H9 (cell line): ENCODE results near the gene SYNRG. TPM values are rescaled to one million over a fixed set of nuclear protein-coding genes. Genes with fewer than 3 reads are reported as not detected.

Experiments used
- DNase-seq: peaks from one replicate; pipeline ENCODE4 v3.0.0-alpha.2; 2017
- H2AFZ ChIP-seq: one replicate; pipeline ENCODE4 v1.6.1; 2013; ENCODE audit warnings: mild to moderate bottlenecking, low read length, control low read depth, moderate library complexity
- H2AK5ac ChIP-seq: 2 replicates; pipeline ENCODE4 v1.6.1; 2013; ENCODE audit warnings: low read length, control low read depth, mixed read lengths; ENCODE audit not compliant: insufficient read length
- H2BK120ac ChIP-seq: one replicate; pipeline ENCODE4 v1.6.1; 2013; ENCODE audit warnings: low read depth, mild to moderate bottlenecking, low read length, control low read depth, inconsistent platforms; ENCODE audit not compliant: poor library complexity, severe bottlenecking
- H2BK12ac ChIP-seq: 2 replicates; pipeline ENCODE4 v1.6.1; 2013; ENCODE audit warnings: low read length, control low read depth, mixed read lengths, low read depth; ENCODE audit not compliant: insufficient read length
- H2BK15ac ChIP-seq: 2 replicates; pipeline ENCODE4 v1.6.1; 2013; ENCODE audit warnings: low read depth, low read length, control low read depth
- H2BK20ac ChIP-seq: one replicate; pipeline ENCODE4 v1.6.1; 2013; ENCODE audit warnings: low read depth, mild to moderate bottlenecking, low read length, control low read depth, inconsistent platforms; ENCODE audit not compliant: poor library complexity, severe bottlenecking
- H2BK5ac ChIP-seq: 2 replicates; pipeline ENCODE4 v1.6.1; 2013; ENCODE audit warnings: low read length, control low read depth, mixed read lengths; ENCODE audit not compliant: insufficient read length
- H3K14ac ChIP-seq: 2 replicates; pipeline ENCODE4 v1.6.1; 2013; ENCODE audit warnings: low read length, control low read depth; ENCODE audit not compliant: insufficient read depth
- H3K18ac ChIP-seq: 2 replicates; pipeline ENCODE4 v1.6.1; 2013; ENCODE audit warnings: low read depth, mild to moderate bottlenecking, mixed read lengths, low read length, control low read depth; ENCODE audit not compliant: insufficient read length
- H3K23ac ChIP-seq: 2 replicates; pipeline ENCODE4 v1.6.1; 2013; ENCODE audit warnings: low read length, control low read depth, mixed read lengths, low read depth; ENCODE audit not compliant: insufficient read length
- H3K23me2 ChIP-seq: 2 replicates; pipeline ENCODE4 v1.6.1; 2013; ENCODE audit warnings: low read depth, mild to moderate bottlenecking, mixed read lengths, low read length, control low read depth; ENCODE audit not compliant: insufficient read length, poor library complexity, severe bottlenecking
- H3K27ac ChIP-seq: 2 replicates; pipeline ENCODE4 v1.5.1; 2013; ENCODE audit warnings: low read length, control low read depth, mixed read lengths, low read depth; ENCODE audit not compliant: insufficient read length
- H3K27me3 ChIP-seq: 2 replicates; pipeline ENCODE4 v1.6.1; 2013; ENCODE audit warnings: low read length, control low read depth, inconsistent platforms; ENCODE audit not compliant: insufficient read depth
- H3K4ac ChIP-seq: 2 replicates; pipeline ENCODE4 v1.6.1; 2013; ENCODE audit warnings: low read depth, mild to moderate bottlenecking, control low read depth, inconsistent platforms, low read length, moderate library complexity
- H3K4me1 ChIP-seq: 2 replicates; pipeline ENCODE4 v1.6.1; 2013; ENCODE audit warnings: low read length, control low read depth, inconsistent platforms; ENCODE audit not compliant: insufficient read depth
- H3K4me2 ChIP-seq: 2 replicates; pipeline ENCODE4 v1.6.1; 2013; ENCODE audit warnings: low read length, control low read depth, mixed read lengths; ENCODE audit not compliant: insufficient read length, insufficient read depth
- H3K56ac ChIP-seq: 2 replicates; pipeline ENCODE4 v1.6.1; 2013; ENCODE audit warnings: low read depth, mild to moderate bottlenecking, mixed read lengths, low read length, control low read depth; ENCODE audit not compliant: insufficient read length
- H3K79me1 ChIP-seq: 2 replicates; pipeline ENCODE4 v1.6.1; 2013; ENCODE audit warnings: low read depth, mild to moderate bottlenecking, moderate library complexity, low read length, control low read depth, inconsistent platforms; ENCODE audit not compliant: insufficient read depth, poor library complexity, severe bottlenecking
- H3K79me2 ChIP-seq: 2 replicates; pipeline ENCODE4 v1.6.1; 2013; ENCODE audit warnings: low read length, control low read depth, inconsistent platforms; ENCODE audit not compliant: insufficient read depth
- H3K9ac ChIP-seq: 2 replicates; pipeline ENCODE4 v1.6.1; 2013; ENCODE audit warnings: low read length, control low read depth, mixed read lengths; ENCODE audit not compliant: insufficient read length; ENCODE audit errors: extremely low read depth
- H3K9me3 ChIP-seq: one replicate; pipeline ENCODE4 v1.6.1; 2013; ENCODE audit warnings: low read depth, low read length, inconsistent platforms; ENCODE audit not compliant: control insufficient read depth
- H3T11ph ChIP-seq: one replicate; pipeline ENCODE4 v1.6.1; 2013; ENCODE audit warnings: mild to moderate bottlenecking, low read length, control low read depth, inconsistent platforms
- H4K20me1 ChIP-seq: one replicate; pipeline ENCODE4 v1.6.1; 2013; ENCODE audit not compliant: control insufficient read depth, insufficient read length, insufficient read depth
- H4K5ac ChIP-seq: 2 replicates; pipeline ENCODE4 v1.6.1; 2013; ENCODE audit warnings: low read depth, mild to moderate bottlenecking, mixed read lengths, low read length, control low read depth; ENCODE audit not compliant: insufficient read length
- H4K8ac ChIP-seq: replicated peaks from 2 replicates; pipeline ENCODE4 v1.6.1; 2013; ENCODE audit warnings: low read length, control low read depth, mixed read lengths, low read depth; ENCODE audit not compliant: insufficient read length
- H4K91ac ChIP-seq: 2 replicates; pipeline ENCODE4 v1.6.1; 2013; ENCODE audit warnings: low read depth, mild to moderate bottlenecking, moderate library complexity, mixed read lengths, low read length, control low read depth; ENCODE audit not compliant: insufficient read length
- H3K27ac Mint-ChIP-seq, 3 experiments: 2 replicates in 2 of 3; 3 replicates in 1 of 3; pipeline ENCODE4 v1.8.0; 2020 to 2021; ENCODE audit warnings: mixed read lengths in 3 of 3, mild to moderate bottlenecking in 1 of 3, moderate library complexity in 1 of 3
- H3K27me3 Mint-ChIP-seq: 2 replicates; pipeline ENCODE4 v1.8.0; 2021; ENCODE audit warnings: low read depth, mild to moderate bottlenecking, moderate library complexity, mixed read lengths
- H3K36me3 Mint-ChIP-seq, 3 experiments: 2 replicates in 2 of 3; 3 replicates in 1 of 3; pipeline ENCODE4 v1.8.0; 2020 to 2021; ENCODE audit warnings: low read depth in 3 of 3, mixed read lengths in 3 of 3; ENCODE audit not compliant: insufficient read depth in 1 of 3
- H3K4me1 Mint-ChIP-seq, 2 experiments: 2 replicates each; pipeline ENCODE4 v1.8.0; 2020; ENCODE audit warnings: mixed read lengths in 2 of 2
- H3K4me3 Mint-ChIP-seq, 2 experiments: 2 replicates in 1 of 2; 3 replicates in 1 of 2; pipeline ENCODE4 v1.8.0; 2020 to 2021; ENCODE audit warnings: mild to moderate bottlenecking in 2 of 2, mixed read lengths in 2 of 2, moderate library complexity in 1 of 2
- H3K9me3 Mint-ChIP-seq, 2 experiments: 2 replicates in 1 of 2; 3 replicates in 1 of 2; pipeline ENCODE4 v1.8.0; 2020; ENCODE audit warnings: mild to moderate bottlenecking in 2 of 2, mixed read lengths in 2 of 2, moderate library complexity in 1 of 2
- CTCF ChIP-seq: fragments of 200-600 bp; sonication (generic); conservative IDR thresholded peaks from 3 replicates; pipeline ENCODE4 v1.8.0; 2021; ENCODE audit warnings: antibody characterized with exemption, mild to moderate bottlenecking
- WGBS: extraction: QIAGEN DNeasy Blood & Tissue Kit; methylation state at CpG from one replicate; pipeline ENCODE4 v1.1.7; 2013; ENCODE audit warnings: missing lambda C conversion rate, low lambda C conversion rate, mixed read lengths; ENCODE audit not compliant: insufficient read length; ENCODE audit errors: extremely low coverage; 5-methylcytosine and 5-hydroxymethylcytosine counted together
- total RNA-seq: library from RNA; stranded (reverse); gene quantifications from 2 replicates; pipeline ENCODE4 v1.2.1, GENCODE V29; 2021

The SYNRG gene
- total RNA-seq, 1 experiment from 2014 or later, result 30.5 TPM

GRCh38 chr17:37570527-37571093 lies 38.6 kb downstream of the SYNRG start:
- H3K9ac ChIP-seq, result no peak overlapping the region
- no peak overlapping the region for H2BK15ac ChIP-seq
- H3K4ac ChIP-seq, result no peak overlapping the region
- TF ChIP-seq CTCF, result peak; percentile 76
- no peaks in the 10 kb centered on the region for H4K20me1 ChIP-seq
- no peaks in the 10 kb centered on the region for H3K79me2 ChIP-seq
- Mint-ChIP-seq H3K9me3 (peaks cover 0 to 5% of the 10 kb centered on the region in 2 experiments; a peak in 2 of 5 replicates), H3K4me1 (no peaks in the 10 kb centered on the region), H3K4me3 (no peak overlapping the region), H3K27ac (no peak overlapping the region), H3K36me3 (peaks cover 32 to 57% (median 53%) of the 10 kb centered on the region in 3 experiments; a peak in 6 of 7 replicates), H3K27me3 (no peaks in the 10 kb centered on the region)
- H3K23ac ChIP-seq, result no peak overlapping the region
- no peak overlapping the region for H3K14ac ChIP-seq
- H3K27me3 ChIP-seq, result no peaks in the 10 kb centered on the region
- H2BK5ac ChIP-seq, result no peak overlapping the region
- WGBS, result no CpG with 5 or more reads among the region's 8 CpGs
- no peak overlapping the region for H4K8ac ChIP-seq
- H3K23me2 ChIP-seq, result no peaks in the 10 kb centered on the region
- H4K5ac ChIP-seq, result no peak overlapping the region
- H4K91ac ChIP-seq, result no peak overlapping the region
- H3K4me2 ChIP-seq, result no peak overlapping the region
- no peaks in the 10 kb centered on the region for H3K9me3 ChIP-seq
- H2AFZ ChIP-seq, result no peak overlapping the region
- DNase-seq, result peak; percentile 87
- no peak overlapping the region for H2BK120ac ChIP-seq
- no peak overlapping the region for H3K18ac ChIP-seq
- no peaks in the 10 kb centered on the region for H3K4me1 ChIP-seq
- H2BK20ac ChIP-seq, result no peak overlapping the region
- no peak overlapping the region for H2BK12ac ChIP-seq
- no peak overlapping the region for H3T11ph ChIP-seq
- no peak overlapping the region for H2AK5ac ChIP-seq
- no peaks in the 10 kb centered on the region for H3K79me1 ChIP-seq
- H3K56ac ChIP-seq, result no peak overlapping the region
- no peak overlapping the region for H3K27ac ChIP-seq
